SK-N-SH treated with all-trans-retinoic acid at 6 μM for 48 hours (cell line): ENCODE results near the gene FOXC1.

Experiments
- ATAC-seq: fragments of 200-7000 bp; cut with Tn5 transposase; 3 replicates; pipeline ENCODE4 v1.9.1; 2020; ENCODE audit warnings: mild to moderate bottlenecking, moderate library complexity
- BACH2 ChIP-seq: fragments of 250-450 bp; sonication (Bioruptor Pico); IDR thresholded peaks from 2 replicates; pipeline ENCODE4 v1.9.0; 2021; ENCODE audit warnings: mild to moderate bottlenecking, borderline replicate concordance
- CREB5 ChIP-seq: fragments of 250-450 bp; sonication (Bioruptor Pico); IDR thresholded peaks from 2 replicates; pipeline ENCODE4 v1.5.1; 2020; ENCODE audit warnings: low read depth, mild to moderate bottlenecking, moderate library complexity
- CSDC2 ChIP-seq: fragments of 250-450 bp; sonication (Bioruptor Pico); IDR thresholded peaks from 2 replicates; pipeline ENCODE4 v1.5.0; 2020; ENCODE audit warnings: mild to moderate bottlenecking, moderate library complexity
- CSRNP3 ChIP-seq: fragments of 250-450 bp; sonication (Bioruptor Pico); IDR thresholded peaks from 2 replicates; pipeline ENCODE4 v1.5.1; 2021; ENCODE audit warnings: mild to moderate bottlenecking, moderate library complexity
- OSR1 ChIP-seq: fragments of 250-450 bp; sonication (Bioruptor Pico); IDR thresholded peaks from 2 replicates; pipeline ENCODE4 v1.8.0; 2022; ENCODE audit warnings: moderate library complexity, mild to moderate bottlenecking, inconsistent platforms
- SNAI2 ChIP-seq: fragments of 250-450 bp; sonication (Bioruptor Pico); IDR thresholded peaks from 2 replicates; pipeline ENCODE4 v1.5.0; 2020; ENCODE audit warnings: mild to moderate bottlenecking, moderate library complexity
- TCF4 ChIP-seq: fragments of 250-450 bp; sonication (Bioruptor Pico); IDR thresholded peaks from 2 replicates; pipeline ENCODE4 v1.8.0; 2021; ENCODE audit warnings: mild to moderate bottlenecking, moderate library complexity, borderline replicate concordance
- TOX ChIP-seq: fragments of 250-450 bp; sonication (Bioruptor Pico); IDR thresholded peaks from 2 replicates; pipeline ENCODE4 v1.8.0; 2021; ENCODE audit warnings: mild to moderate bottlenecking, moderate library complexity, borderline replicate concordance
- ZC3H10 ChIP-seq: fragments of 250-450 bp; sonication (Bioruptor Pico); IDR thresholded peaks from 2 replicates; pipeline ENCODE4 v1.5.1; 2021; ENCODE audit warnings: mild to moderate bottlenecking, moderate library complexity
- ZNF70 ChIP-seq: fragments of 450-650 bp; formaldehyde crosslinking; IDR thresholded peaks from 2 replicates; pipeline ENCODE4 v1.5.0; 2020; ENCODE audit warnings: mild to moderate bottlenecking, moderate library complexity
- TF ChIP-seq, protein P1 (sequence below): fragments of 250-450 bp; sonication (Bioruptor Pico); IDR thresholded peaks from 2 replicates; pipeline ENCODE4 v1.8.0; 2021; ENCODE audit warnings: low read depth, mild to moderate bottlenecking, moderate library complexity, borderline replicate concordance
- TF ChIP-seq, protein P2 (sequence below): fragments of 250-450 bp; sonication (Bioruptor Pico); IDR thresholded peaks from 2 replicates; pipeline ENCODE4 v1.8.0; 2020; ENCODE audit warnings: mild to moderate bottlenecking, moderate library complexity, borderline replicate concordance

The FOXC1 gene

DNA sequence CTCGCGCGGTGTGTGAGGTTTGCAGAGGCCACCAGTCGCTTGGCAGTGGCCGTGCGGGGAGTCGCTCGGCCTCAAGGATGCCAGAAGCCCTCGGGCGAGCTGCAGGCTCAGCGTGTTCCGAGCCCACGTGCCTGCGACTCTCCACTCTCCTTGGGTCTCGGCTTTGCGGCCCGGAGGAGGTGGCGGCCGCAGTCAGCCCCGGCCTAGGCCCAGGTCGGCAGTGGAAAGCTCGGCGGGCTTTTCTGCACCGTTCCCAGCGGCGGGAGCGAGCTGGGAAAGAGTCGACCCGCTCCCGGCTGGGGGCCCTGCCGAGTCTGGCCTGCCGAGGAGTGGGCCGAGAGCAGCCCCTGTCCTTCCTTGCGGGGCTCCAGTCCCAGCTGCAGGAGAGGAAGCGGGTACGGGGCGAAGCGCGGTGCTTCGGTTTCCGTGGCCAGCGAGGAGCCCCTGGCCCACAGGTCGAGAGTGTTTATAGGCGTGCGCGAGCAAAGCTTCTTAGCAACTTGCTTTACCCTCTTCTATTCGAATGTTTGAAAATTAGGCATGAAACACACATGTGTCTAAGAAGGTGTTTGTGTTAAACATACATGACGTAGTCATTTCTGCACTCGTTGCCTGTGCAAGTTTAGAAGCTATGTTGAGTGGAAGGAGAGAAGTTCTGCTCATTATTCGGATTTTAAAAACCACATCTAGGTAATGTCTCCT is 5.6 kb downstream of the FOXC1 start:
- no peak for ATAC-seq
- no peak for TF ChIP-seq CSRNP3 (CRISPR knock-in tag)
- TF ChIP-seq, protein P1, sequence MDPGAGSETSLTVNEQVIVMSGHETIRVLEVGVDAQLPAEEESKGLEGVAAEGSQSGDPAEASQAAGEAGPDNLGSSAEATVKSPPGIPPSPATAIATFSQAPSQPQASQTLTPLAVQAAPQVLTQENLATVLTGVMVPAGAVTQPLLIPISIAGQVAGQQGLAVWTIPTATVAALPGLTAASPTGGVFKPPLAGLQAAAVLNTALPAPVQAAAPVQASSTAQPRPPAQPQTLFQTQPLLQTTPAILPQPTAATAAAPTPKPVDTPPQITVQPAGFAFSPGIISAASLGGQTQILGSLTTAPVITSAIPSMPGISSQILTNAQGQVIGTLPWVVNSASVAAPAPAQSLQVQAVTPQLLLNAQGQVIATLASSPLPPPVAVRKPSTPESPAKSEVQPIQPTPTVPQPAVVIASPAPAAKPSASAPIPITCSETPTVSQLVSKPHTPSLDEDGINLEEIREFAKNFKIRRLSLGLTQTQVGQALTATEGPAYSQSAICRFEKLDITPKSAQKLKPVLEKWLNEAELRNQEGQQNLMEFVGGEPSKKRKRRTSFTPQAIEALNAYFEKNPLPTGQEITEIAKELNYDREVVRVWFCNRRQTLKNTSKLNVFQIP (CRISPR knock-in tag) = no peak
- TF ChIP-seq, protein P2, sequence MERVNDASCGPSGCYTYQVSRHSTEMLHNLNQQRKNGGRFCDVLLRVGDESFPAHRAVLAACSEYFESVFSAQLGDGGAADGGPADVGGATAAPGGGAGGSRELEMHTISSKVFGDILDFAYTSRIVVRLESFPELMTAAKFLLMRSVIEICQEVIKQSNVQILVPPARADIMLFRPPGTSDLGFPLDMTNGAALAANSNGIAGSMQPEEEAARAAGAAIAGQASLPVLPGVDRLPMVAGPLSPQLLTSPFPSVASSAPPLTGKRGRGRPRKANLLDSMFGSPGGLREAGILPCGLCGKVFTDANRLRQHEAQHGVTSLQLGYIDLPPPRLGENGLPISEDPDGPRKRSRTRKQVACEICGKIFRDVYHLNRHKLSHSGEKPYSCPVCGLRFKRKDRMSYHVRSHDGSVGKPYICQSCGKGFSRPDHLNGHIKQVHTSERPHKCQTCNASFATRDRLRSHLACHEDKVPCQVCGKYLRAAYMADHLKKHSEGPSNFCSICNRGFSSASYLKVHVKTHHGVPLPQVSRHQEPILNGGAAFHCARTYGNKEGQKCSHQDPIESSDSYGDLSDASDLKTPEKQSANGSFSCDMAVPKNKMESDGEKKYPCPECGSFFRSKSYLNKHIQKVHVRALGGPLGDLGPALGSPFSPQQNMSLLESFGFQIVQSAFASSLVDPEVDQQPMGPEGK (CRISPR knock-in tag) = no peak
- TF ChIP-seq BACH2 = no peak

DNA sequence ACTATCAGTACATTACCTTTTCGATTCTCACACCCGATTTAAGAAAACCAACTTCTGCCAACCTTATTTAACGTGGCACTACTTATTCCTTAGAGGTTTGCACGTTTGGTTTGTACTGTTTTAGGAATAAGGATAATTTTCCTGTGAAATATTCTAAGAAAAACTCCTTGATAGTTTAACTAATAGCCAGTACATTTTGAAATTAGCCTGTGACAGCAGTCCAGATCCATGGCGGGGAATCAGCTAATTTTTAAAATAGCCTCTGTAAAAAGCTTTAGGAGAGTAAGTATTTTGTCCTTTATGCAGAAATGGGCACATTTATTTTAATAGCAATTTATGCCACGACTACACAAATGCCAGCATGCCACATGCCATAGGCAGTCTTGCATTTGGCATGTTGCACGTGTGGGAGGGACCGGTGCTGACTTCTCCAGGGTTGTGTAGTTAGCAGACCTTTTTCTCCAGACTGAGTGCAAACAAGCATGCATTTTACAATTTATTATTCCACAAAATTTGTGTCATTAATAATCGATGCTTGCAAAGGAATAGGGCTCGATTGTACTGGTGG is 6.2 kb downstream of the FOXC1 start:
- no peak for ATAC-seq
- TF ChIP-seq TOX (no peak), CSRNP3 (CRISPR knock-in tag) (no peak), SNAI2 (CRISPR knock-in tag) (no peak), CREB5 (CRISPR knock-in tag) (no peak), ZC3H10 (CRISPR knock-in tag) (no peak), TCF4 (CRISPR knock-in tag) (no peak)

GRCh38 chr6:1616701-1617463 is 7.2 kb downstream of the FOXC1 start:
- no peak for TF ChIP-seq CREB5 (CRISPR knock-in tag)
- TF ChIP-seq ZNF70 (CRISPR knock-in tag) = no peak
- TF ChIP-seq SNAI2 (CRISPR knock-in tag) = no peak
- TF ChIP-seq OSR1 (CRISPR knock-in tag) = no peak
- TF ChIP-seq, protein P2 (CRISPR knock-in tag) = no peak
- no peak for TF ChIP-seq CSDC2 (CRISPR knock-in tag)
- ATAC-seq = no peak
